A673 (cell line): Measurements from ENCODE around the gene TTC28. TPM values are rescaled to one million over a fixed set of nuclear protein-coding genes. Genes with fewer than 3 reads are reported as not detected.

ENCODE experiments used
- BruUV-seq: library from RNA; stranded (reverse); fragments of 400-500 nt; replicated peaks from 2 replicates; lab custom pipeline; 2021; lab: Mats Ljungman, UMichigan
- CTCF ChIA-PET: fragments of 300-600 bp; sonication (Branson Sonifier 250); formaldehyde crosslinking; loops from one replicate; lab custom pipeline; 2022; ENCODE audit warnings: antibody characterized with exemption; lab: Charles Lee
- POLR2A ChIA-PET: fragments of 300-600 bp; sonication (Branson Sonifier 250); formaldehyde crosslinking; loops from one replicate; lab custom pipeline; 2022; ENCODE audit warnings: antibody characterized with exemption; ENCODE audit not compliant: low non-redundant PET; lab: Charles Lee
- DNase-seq: peaks from one replicate; pipeline ENCODE4 v3.0.0-alpha.2; 2015; ENCODE audit warnings: low spot score
- H3K27ac ChIP-seq: fragments of 200-600 bp; sonication (generic); 2 replicates; pipeline ENCODE4 v1.5.1; 2016; ENCODE audit warnings: mixed run types, low read depth, mild to moderate bottlenecking, mixed read lengths, antibody characterized with exemption, low read length; ENCODE audit not compliant: poor library complexity, severe bottlenecking
- H3K27me3 ChIP-seq: fragments of 200-600 bp; sonication (generic); replicated peaks from 2 replicates; pipeline ENCODE4 v1.6.1; 2017; ENCODE audit warnings: mixed run types, low read depth, mild to moderate bottlenecking, mixed read lengths, antibody characterized with exemption, low read length; ENCODE audit not compliant: insufficient read depth, poor library complexity
- H3K36me3 ChIP-seq: fragments of 200-600 bp; sonication (generic); 2 replicates; pipeline ENCODE4 v1.6.1; 2016; ENCODE audit warnings: mixed run types, mild to moderate bottlenecking, mixed read lengths, antibody characterized with exemption, low read length; ENCODE audit not compliant: insufficient read depth, poor library complexity, severe bottlenecking
- H3K4me1 ChIP-seq: fragments of 200-600 bp; sonication (generic); 2 replicates; pipeline ENCODE4 v1.6.1; 2017; ENCODE audit warnings: mixed run types, mild to moderate bottlenecking, mixed read lengths, antibody characterized with exemption, low read length; ENCODE audit not compliant: insufficient read depth, poor library complexity, severe bottlenecking
- H3K4me3 ChIP-seq: fragments of 200-600 bp; sonication (generic); 2 replicates; pipeline ENCODE4 v1.5.1; 2016; ENCODE audit warnings: low read depth, mixed run types, mild to moderate bottlenecking, mixed read lengths, low read length; ENCODE audit not compliant: poor library complexity, severe bottlenecking
- H3K9me3 ChIP-seq: fragments of 200-600 bp; sonication (generic); 2 replicates; pipeline ENCODE4 v1.6.1; 2016; ENCODE audit warnings: mixed run types, low read depth, mild to moderate bottlenecking, mixed read lengths, antibody characterized with exemption, low read length; ENCODE audit not compliant: poor library complexity, severe bottlenecking
- CTCF ChIP-seq: fragments of 300-800, 200-600 bp; sonication (generic); conservative IDR thresholded peaks from 2 replicates; pipeline ENCODE4 v1.5.1; 2017; ENCODE audit warnings: low read depth, mild to moderate bottlenecking, antibody characterized with exemption, low read length, moderate library complexity, mixed read lengths
- EZH2 ChIP-seq: fragments of 200-600 bp; sonication (generic); IDR thresholded peaks from 2 replicates; pipeline ENCODE4 v1.6.1; 2017; ENCODE audit warnings: borderline replicate concordance, low read depth, mild to moderate bottlenecking, mixed read lengths, antibody characterized with exemption, low read length; ENCODE audit not compliant: poor library complexity, severe bottlenecking
- intact Hi-C: fragments of 100-400 bp; cut with micrococcal nuclease; formaldehyde crosslinking; loops from one replicate; pipeline ENCODE4 v1.10.0; 2022; ENCODE audit not compliant: unreplicated experiment
- total RNA-seq: library from RNA; stranded (reverse); gene quantifications from 2 replicates; pipeline ENCODE4 v1.2.3, GENCODE V29; 2021

The TTC28 gene
- total RNA-seq, 1 experiment from 2014 or later, result 48.7 TPM

GRCh38 chr22:28454431-28455064 lies 225.1 kb downstream of the TTC28 start:
- BruUV-seq, result no TSS peak
- no peaks in the 10 kb centered on the region for H3K27me3 ChIP-seq
- DNase-seq, result no peak
- ChIA-PET CTCF (no interaction called here), POLR2A (no interaction called here)
- H3K4me1 ChIP-seq, result no peaks in the 10 kb centered on the region
- H3K4me3 ChIP-seq, result no peak overlapping the region
- no peak overlapping the region for H3K27ac ChIP-seq
- H3K9me3 ChIP-seq, result no peaks in the 10 kb centered on the region
- TF ChIP-seq EZH2 (no peak), CTCF (no peak)
- intact Hi-C loops, result no loop called here
- no peaks in the 10 kb centered on the region for H3K36me3 ChIP-seq

GRCh38 chr22:28450109-28450508 lies 229.5 kb downstream of the TTC28 start:
- CTCF ChIA-PET, result no interaction called here
- POLR2A ChIA-PET, result no interaction called here
- Histone ChIP-seq H3K27me3 (no peaks in the 10 kb centered on the region), H3K9me3 (no peaks in the 10 kb centered on the region), H3K4me1 (no peaks in the 10 kb centered on the region), H3K27ac (no peak overlapping the region), H3K36me3 (no peaks in the 10 kb centered on the region), H3K4me3 (no peak overlapping the region)
- TF ChIP-seq CTCF (no peak), EZH2 (no peak)
- intact Hi-C loops, result no loop called here
- BruUV-seq, result no TSS peak
- DNase-seq, result no peak

GRCh38 chr22:28449041-28449440 lies 230.6 kb downstream of the TTC28 start:
- Histone ChIP-seq H3K27ac (no peak overlapping the region), H3K9me3 (no peaks in the 10 kb centered on the region), H3K4me1 (peaks cover 3% of the 10 kb centered on the region), H3K36me3 (no peaks in the 10 kb centered on the region), H3K4me3 (no peak overlapping the region), H3K27me3 (no peaks in the 10 kb centered on the region)
- BruUV-seq, result no TSS peak
- ChIA-PET CTCF (no interaction called here), POLR2A (no interaction called here)
- intact Hi-C loops, result no loop called here
- TF ChIP-seq EZH2 (no peak), CTCF (no peak)
- DNase-seq, result no peak
